Astrocyte of the spinal cord (primary cell): ENCODE measurements around the gene PRPF6.

Experiments
- DNase-seq: peaks from one replicate; pipeline ENCODE4 v3.0.0; 2011; ENCODE audit warnings: low read depth, low spot score
- H3K4me3 ChIP-seq: 2 replicates; pipeline ENCODE4 v1.5.1; 2011; ENCODE audit warnings: low read depth, mild to moderate bottlenecking, low read length, moderate library complexity
- CTCF ChIP-seq: IDR thresholded peaks from 2 replicates; pipeline ENCODE4 v1.5.1; 2012; ENCODE audit warnings: low read depth, mild to moderate bottlenecking, low read length, inconsistent platforms
- in situ Hi-C: cut with HindIII; loops from 2 replicates; pipeline ENCODE4 v1.10.0; 2017; ENCODE audit warnings: low sequenced_read_pairs

PRPF6 gene

GRCh38 chr20:64072498-64073063, 91.6 kb downstream of the PRPF6 start:
- DNase-seq = no peak
- TF ChIP-seq CTCF = no peak
- in situ Hi-C loops = no loop called here
- H3K4me3 ChIP-seq = no peak overlapping the region

GRCh38 chr20:64073476-64074183, 92.7 kb downstream of the PRPF6 start:
- no peak for TF ChIP-seq CTCF
- no peak overlapping the region for H3K4me3 ChIP-seq
- in situ Hi-C loops = no loop called here
- DNase-seq = no peak

- DNase-seq = no peak
- H3K4me3 ChIP-seq = no peak overlapping the region
- in situ Hi-C loops = no loop called here
- no peak for TF ChIP-seq CTCF
Observed at GRCh38 chr20:64074184-64074789, 93.4 kb downstream of the PRPF6 start.

- no peak for DNase-seq
- TF ChIP-seq CTCF = no peak
- no peak overlapping the region for H3K4me3 ChIP-seq
- in situ Hi-C loops = no loop called here
Observed at GRCh38 chr20:64074963-64075362, 94.0 kb downstream of the PRPF6 start.

GRCh38 chr20:64075556-64075955, 94.6 kb downstream of the PRPF6 start:
- in situ Hi-C loops = no loop called here
- H3K4me3 ChIP-seq = no peak overlapping the region
- no peak for TF ChIP-seq CTCF
- DNase-seq = no peak

- in situ Hi-C loops = no loop called here
- DNase-seq = no peak
- H3K4me3 ChIP-seq = no peak overlapping the region
- no peak for TF ChIP-seq CTCF
Observed at GRCh38 chr20:64076061-64076997, 95.4 kb downstream of the PRPF6 start.
